Coronary artery (tissue), 2 donors: Measurements from ENCODE around the gene TBCK.

ENCODE experiments used
- DNase-seq: peaks from one replicate; pipeline ENCODE4 v3.0.0-alpha.2; 2017; ENCODE audit warnings: low spot score
- H3K27ac ChIP-seq, 2 donors: fragments of 200-600 bp; sonication (generic); one replicate each; pipeline ENCODE4 v1.5.1; 2016 to 2019
- H3K4me3 ChIP-seq: fragments of 200-600 bp; sonication (generic); 2 replicates; pipeline ENCODE4 v1.5.1; 2016; ENCODE audit warnings: mild to moderate bottlenecking, moderate library complexity
- CTCF ChIP-seq: fragments of 200-600 bp; sonication (generic); IDR thresholded peaks from one replicate; pipeline ENCODE4 v1.5.1; 2019; ENCODE audit warnings: antibody characterized with exemption

TBCK gene

GRCh38 chr4:106017975-106018374, 298.0 kb downstream of the TBCK start:
- DNase-seq = no peak
- H3K27ac ChIP-seq = no peak overlapping the region
- TF ChIP-seq CTCF = no peak
- H3K4me3 ChIP-seq = no peak overlapping the region

- no peak for DNase-seq
- Histone ChIP-seq H3K4me3 (no peak overlapping the region), H3K27ac (no peak overlapping the region)
- TF ChIP-seq CTCF = no peak
Measured at GRCh38 chr4:106011387-106011786, 304.6 kb downstream of the TBCK start.

- TF ChIP-seq CTCF = no peak
- DNase-seq = no peak
- Histone ChIP-seq H3K27ac (no peak overlapping the region), H3K4me3 (no peak overlapping the region)
Measured at GRCh38 chr4:106010761-106011160, 305.2 kb downstream of the TBCK start.

- no peak for DNase-seq
- TF ChIP-seq CTCF = no peak
- Histone ChIP-seq H3K27ac (no peak overlapping the region), H3K4me3 (no peak overlapping the region)
Measured at GRCh38 chr4:106002994-106003393, 313.0 kb downstream of the TBCK start.

- no peak overlapping the region for H3K4me3 ChIP-seq
- TF ChIP-seq CTCF = no peak
- H3K27ac ChIP-seq = no peak overlapping the region
- no peak for DNase-seq
Measured at GRCh38 chr4:105998171-105999063, 317.6 kb downstream of the TBCK start.

GRCh38 chr4:105996845-105997244, 319.2 kb downstream of the TBCK start:
- no peak for TF ChIP-seq CTCF
- Histone ChIP-seq H3K27ac (no peak overlapping the region), H3K4me3 (no peak overlapping the region)
- DNase-seq = no peak
